Erythroblast (primary cell): ENCODE data around the gene CHI3L1.

Experiments
- DNase-seq, 2 experiments: peaks; one replicate each; lab custom pipeline; 2025; lab: John Stamatoyannopoulos, UW
- GATA1 ChIP-seq: IDR thresholded peaks from 2 replicates; pipeline ENCODE4 v1.6.1; 2011; ENCODE audit warnings: low read depth, mild to moderate bottlenecking, control low read depth, low read length, moderate library complexity
- POLR2A ChIP-seq: IDR thresholded peaks from 2 replicates; pipeline ENCODE4 v1.6.1; 2011; ENCODE audit warnings: mild to moderate bottlenecking, low read length

The CHI3L1 gene

DNA sequence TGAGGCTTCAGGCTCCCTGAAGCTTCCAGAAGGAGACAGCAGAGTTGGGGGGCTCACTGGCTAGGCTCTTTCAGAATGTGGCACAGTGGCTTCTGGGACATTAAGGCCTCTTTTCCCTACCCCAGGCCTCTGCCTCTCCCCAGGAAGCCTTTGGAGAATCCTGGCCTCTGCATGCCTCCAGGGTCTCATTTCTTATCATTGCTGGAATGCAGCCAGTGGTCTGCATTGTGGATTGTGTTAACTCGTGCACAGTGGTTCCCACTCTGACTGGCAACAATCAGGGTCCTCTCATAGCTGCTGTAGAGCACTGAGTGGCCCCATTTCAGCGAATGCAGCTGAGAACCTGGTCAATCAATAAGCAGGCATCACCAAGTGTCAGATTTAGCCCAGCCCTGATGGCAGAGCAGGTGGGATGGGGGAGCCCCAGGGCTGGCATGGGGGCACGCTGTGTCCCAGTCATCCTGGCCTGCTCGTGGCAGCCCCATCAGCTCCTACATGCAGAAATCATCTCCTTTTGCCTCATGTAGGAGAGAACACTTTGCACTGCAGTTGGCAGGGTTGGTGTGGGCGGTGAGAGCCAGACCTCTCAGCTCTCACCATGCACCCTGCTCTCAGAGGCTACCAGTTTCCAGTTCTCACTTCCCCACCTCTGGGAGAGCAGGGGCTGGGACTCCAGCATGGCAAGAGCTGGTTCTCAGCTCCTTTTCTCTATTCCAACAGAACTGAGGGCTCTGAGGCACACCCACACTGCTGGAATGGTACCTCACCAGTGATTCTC is 45.6 kb downstream of the CHI3L1 start:
- TF ChIP-seq GATA1 (no peak), POLR2A (no peak)
- no peak for DNase-seq

DNA sequence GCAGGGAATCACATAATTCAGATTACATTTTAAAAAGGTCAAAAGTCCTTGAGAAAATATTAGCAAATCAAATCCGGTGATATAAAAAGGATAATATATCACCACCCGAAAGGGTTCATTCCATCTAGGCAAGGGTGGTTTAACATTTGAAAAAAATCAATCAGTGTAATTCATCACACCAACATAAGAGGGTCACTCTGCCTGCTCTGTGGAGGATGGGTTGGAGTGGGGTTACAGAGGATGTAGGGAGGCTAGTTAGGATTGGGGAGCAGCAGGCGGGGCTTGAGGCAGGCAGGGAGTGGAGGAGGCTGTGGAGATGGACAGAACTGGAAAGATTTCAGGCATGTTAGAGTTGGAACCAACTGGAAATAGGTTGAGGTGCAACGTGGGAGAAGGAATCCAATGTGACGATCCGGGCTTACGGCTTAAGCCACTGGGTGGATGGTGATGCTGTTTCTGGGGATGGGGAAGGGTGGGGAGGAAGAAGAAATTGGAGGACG is 46.5 kb downstream of the CHI3L1 start:
- TF ChIP-seq GATA1 (no peak), POLR2A (no peak)
- no peak for DNase-seq

DNA sequence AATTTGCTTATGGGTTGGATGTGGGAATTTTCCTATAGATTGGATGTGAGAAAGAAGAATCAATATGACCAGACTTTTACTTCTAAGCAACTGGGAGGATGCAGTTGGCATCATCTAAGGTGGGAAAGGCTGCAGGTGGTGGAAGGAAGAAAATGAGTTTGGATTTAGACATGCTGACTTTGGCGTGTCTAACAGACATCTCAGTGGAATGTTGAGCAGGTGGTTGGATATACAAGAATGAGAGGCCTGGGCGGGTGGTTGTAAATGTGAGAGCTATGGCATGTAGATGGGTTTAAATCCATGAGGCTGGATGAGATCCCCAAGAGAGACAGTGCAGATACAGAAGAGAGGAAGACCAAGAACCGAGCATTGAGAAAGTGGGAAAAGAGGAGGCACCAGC is 48.4 kb downstream of the CHI3L1 start:
- no peak for DNase-seq
- no peak for TF ChIP-seq GATA1
- TF ChIP-seq POLR2A, result no peak

DNA sequence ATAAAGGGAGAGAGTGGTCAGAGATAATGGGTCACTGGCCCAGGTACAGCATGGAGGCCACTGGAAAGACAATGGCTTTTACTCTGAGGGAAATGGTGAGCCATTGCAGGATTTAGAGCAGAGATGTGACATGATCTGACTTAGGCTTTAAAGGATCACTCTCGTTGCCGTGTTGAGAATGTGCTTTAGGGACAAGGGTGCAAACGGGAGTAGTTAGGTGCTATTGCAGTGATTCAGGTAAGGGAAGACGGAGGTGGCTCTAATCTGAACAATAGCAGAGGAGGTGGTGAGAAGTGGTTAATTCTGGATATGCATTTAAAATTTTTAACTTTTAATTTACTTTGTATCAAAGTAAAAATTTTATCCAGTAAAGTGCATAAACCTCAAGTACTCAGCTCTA is 49.2 kb downstream of the CHI3L1 start:
- no peak for DNase-seq
- no peak for TF ChIP-seq GATA1
- TF ChIP-seq POLR2A, result no peak

DNA sequence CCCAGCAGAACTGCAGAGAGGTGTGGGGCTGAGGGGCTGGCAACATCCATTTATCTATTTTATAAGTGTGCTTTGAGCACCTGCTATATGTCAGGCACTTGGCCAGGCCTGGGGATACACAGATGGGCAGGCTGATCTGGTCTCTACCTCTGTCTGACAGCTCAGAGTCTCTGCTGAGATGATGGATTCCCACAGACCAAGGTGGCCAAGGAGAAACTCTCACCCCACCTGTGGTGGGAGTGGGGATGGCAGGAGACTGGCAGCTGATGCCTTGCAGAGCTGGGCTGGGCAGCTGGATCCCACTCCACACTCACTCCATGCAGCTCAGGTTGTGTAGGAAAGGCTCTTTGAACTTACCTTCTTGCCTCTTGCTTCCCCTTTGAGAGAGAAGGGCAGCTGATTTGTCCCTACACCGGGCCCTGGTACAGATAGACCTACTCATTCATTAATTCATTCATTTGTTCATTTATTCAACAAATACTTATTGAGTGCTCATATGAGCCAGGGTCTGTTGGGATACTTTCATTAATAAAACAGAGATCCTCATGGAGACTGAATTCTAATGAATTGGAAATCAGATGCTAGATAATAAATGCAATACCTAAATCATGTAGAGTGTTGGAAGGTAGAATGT is 50.0 kb downstream of the CHI3L1 start:
- DNase-seq, result no peak
- no peak for TF ChIP-seq GATA1
- TF ChIP-seq POLR2A, result no peak

DNA sequence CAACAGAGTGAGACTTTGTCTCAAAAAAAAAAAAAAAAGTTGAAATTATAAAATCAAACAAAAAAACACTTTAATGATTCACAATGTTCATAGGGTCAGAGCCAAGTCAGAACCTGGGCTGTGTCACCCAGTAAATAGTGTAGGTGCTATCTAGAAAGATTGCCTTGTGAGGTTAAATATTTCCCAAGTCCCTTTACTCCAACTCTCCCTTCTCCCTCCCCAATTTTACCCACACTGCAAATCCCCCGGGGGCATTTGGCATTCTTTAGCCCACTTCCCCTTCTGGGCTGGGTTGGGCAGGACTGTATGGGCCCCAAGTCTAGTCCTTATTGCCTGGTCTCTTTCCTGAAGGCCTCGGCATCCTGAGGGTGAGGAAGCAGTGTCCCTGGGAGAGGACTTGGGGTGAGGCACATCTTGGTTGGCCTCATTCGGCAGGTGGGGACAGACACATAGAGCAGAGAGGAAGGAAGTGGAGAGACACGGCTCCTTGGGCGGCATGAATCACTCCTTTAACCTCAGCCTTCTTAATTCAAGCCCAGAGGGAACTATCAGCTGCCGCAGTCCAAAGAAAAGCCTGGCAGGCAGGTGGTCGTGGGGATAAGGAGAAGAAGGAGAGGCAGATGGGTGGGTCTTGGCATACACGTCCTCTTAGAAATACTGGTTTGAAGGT is 50.7 kb downstream of the CHI3L1 start:
- no peak for TF ChIP-seq POLR2A
- TF ChIP-seq GATA1, result no peak
- no peak for DNase-seq

DNA sequence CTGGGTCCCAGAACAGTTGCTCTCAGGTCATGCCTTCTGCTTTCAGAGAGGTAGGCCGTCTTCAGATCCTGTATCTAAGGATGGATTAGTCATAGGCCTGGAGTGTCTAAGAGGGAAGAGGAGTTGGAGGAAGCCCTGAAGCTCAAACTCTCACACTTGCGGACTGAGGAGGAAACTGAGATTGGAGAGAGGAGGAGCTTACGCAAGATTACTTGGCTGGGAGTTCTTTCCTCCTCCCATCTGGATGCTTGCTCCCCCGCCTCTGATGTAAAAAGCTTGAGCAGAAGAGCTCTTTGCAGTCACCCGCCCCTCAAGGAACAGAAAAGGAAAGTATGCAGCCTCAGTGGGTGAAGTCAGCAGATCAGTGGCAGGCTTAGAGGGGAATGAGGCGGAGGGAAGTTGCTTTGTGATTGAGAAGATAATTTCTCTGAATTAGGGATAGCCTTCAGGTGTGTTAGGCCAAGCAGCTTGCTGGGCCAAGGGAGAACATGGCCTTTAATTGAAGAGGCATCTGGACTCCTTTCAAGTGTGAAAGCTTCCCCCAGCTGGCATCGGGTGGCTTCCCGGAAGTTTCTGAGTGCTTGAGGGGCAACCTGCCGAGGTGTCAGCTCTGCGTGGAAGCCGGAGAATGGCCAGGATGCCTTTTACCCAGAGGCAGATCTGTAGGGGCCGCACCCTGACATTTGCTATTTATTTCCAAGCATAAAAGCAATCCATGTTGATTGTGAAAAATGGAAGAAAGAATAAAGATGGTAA is 52.4 kb downstream of the CHI3L1 start:
- DNase-seq, result no peak
- no peak for TF ChIP-seq GATA1
- TF ChIP-seq POLR2A, result no peak

DNA sequence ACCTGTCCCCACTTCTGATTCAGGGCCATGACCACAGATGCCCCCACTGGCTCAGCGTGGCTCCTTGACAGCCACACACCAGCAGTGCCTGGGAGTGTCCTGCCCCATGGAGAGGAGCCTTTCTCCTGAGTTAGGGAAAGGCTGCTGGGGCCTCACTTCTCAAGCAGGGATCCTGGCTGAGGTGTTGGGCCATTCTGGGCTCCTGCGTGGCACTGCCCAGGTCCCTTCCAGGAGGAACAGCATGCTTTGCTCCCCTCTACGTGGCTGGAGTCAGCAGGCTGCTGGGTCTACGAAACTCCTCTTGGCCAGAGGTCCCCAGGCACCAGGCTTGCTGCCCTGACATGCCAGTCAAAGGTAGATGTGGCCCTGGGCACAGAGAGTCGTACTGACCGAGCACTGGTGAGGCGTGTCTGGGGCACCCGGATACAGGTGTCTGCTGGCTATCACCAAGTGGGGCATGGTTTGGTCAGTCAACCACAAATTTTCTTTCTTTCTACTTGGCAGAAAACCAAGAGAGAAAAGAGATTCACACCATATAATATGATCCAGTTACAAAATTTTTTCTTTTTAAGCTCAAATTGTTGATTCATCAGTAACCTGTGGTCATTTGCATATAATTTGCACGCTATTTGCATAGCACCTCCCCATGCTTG is 54.8 kb downstream of the CHI3L1 start:
- TF ChIP-seq GATA1 (no peak), POLR2A (no peak)

DNA sequence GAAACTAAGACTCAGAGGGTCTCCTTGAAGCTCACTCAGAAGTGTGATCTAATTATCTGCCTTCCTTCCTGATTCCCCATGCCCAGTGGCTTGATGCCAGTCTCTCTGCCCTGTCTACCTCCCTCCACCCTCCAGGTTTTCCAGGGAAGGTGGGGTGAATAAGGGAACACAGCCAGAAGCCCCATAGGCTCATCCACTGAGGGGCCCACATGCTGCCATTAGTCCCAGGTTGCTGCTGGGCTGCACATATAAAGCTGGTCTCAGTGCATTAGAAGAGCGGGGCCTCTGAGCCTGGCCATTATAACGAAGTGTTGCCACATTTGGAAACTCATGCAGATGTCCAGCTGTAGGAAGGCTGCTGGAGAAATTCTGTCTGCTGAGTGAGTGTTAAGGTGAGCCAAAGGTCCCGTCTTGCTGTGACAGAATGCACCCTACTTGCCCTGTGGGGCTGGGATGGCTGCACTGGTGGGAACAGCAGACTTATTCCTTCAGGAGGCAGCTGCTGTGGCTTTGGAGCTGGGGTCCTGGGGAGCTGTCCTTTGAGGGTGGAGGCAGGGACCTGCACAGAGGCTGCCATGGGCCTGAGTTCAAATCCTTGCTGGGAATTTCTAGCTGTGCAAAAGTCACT is 56.0 kb downstream of the CHI3L1 start:
- no peak for DNase-seq
- TF ChIP-seq GATA1 (no peak), POLR2A (no peak)

More for the DNA sequence above, 54.8 kb downstream of the CHI3L1 start:
- no peak for DNase-seq

DNA sequence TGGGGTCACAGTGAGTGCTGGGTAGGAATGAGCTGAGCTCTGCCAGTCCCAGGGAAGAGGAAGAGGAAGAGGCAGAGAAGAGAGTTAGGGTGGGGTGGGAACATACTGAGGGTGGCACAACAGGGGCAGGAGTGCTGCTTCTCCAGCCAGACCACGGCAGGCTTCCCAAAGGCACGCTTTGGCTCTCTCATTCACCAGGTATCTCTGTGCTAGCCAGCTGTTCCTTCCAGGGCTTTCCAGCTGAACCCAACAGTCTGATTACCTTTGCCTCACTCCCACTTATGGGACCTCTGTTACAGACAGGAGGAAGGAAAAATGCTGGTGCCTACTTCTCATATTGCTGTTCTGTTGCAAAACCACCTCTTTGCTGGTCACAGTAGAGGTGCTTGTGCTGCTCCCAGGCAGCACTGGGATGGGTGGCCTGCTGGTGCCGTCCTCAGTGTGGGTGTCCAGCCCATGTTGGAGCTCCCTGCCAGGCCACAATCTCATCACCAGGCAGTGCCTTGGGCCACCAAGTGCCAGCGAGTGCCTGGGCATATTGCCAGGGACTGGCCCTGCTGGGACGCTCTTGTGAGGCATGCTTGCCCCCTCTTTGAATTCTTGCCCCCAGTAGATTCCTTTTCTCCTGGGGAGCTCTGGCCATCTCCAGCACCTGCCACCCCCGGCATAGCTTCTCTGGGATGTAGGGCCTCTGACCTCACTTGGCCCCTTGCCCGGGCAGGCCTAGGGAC is 56.8 kb downstream of the CHI3L1 start:
- no peak for TF ChIP-seq POLR2A
- TF ChIP-seq GATA1, result no peak
- DNase-seq, result no peak
